Measurements from ENCODE around the gene RASIP1. TPM values are rescaled to one million over a fixed set of nuclear protein-coding genes. Genes with fewer than 3 reads are reported as not detected.

RASIP1 gene
- total RNA-seq, 1 donor from 2014 or later, result 192 TPM

DNA sequence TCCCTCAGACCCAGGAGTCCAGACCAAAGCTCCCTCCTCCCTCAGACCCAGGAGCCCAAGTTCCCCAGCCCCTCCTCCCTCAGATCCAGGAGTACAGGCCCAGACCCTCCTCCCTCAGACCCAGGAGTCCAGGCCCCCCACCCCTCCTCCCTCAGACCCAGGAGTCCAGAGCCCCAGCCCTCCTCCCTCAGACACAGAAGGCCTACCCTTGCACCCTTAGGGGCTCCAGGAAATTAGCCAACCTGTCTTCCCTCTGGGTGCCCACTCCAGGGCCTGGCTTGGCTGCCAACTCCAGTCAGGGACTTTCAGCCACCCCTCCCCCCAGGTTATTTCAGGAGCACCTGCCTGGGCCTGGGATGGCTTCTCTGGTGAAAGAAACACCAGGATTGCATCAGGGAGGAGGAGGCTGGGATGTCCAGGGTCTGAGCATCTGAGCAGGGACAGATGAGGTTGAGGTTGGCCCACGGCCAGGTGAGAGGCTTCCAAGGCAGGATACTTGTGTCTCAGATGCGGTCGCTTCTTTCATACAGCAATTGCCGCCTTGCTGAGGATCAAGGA lies 14.8 kb upstream of the RASIP1 start, which contains the start of gene FGF21:
TSS of gene FGF21 (plus strand) at position 441 of the 558 bp plus-strand sequence. CDS start 713 bp downstream, outside the sequence.
- H3K27me3 Mint-ChIP-seq (ENCODE audit: unreplicated experiment), result peaks cover 10% of the 10 kb centered on the region
- no peak within 1 kb of the TSS for H3K27ac Mint-ChIP-seq (ENCODE audit: unreplicated experiment)
- DNase-seq (ENCODE audit: low spot score), result no peak

DNA sequence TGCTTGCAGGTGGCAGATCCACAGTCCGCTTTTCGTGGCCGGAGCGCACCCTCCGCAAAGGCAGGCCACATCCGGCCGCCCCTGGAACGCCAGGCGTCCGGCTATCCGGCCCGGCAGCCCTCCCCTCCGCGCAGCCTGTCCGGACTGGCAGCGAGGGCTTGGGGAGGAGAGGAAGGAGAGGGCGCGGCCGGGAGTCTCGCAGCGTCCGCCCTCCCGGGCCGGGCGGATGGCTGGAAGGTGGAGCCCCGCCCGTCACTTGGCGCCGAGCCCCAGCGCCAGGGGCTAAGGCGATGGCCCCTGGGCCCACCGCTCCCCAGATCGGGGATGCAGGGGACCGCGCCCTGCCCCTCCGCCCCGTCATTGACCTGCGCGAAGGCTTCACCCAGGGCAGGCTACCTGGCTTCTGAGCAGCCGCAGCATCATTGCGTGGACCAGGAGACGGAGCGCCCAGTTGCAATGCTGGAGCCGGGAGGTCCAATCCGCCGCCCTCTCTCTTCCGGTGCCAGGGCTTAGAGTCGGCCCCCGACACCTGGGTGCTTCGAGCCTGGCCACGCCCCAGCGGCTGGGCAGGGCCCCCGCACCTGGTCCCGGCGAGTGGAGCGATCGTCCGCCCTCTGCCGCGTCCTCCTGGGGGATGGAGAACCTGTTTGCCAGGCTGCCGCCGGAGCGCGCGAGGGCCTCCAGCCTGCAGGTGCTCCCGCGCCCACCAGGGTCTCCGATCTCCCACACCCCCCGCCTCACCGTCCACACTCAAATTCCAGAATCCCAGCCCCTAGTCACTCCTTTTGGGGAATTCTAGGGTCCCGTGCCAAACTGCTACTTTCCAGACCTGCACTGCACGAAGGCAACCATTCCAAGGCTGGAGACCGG lies 12.3 kb upstream of the RASIP1 start, which contains the start of gene FUT1:
TSS of gene FUT1 (minus strand) at position 146 of the 870 bp plus-strand sequence. CDS start 1,360 bp downstream, outside the sequence.
- peak within 1 kb of the TSS; percentile 91 for H3K4me3 Mint-ChIP-seq (ENCODE audit: unreplicated experiment)
- peaks cover 7% of the 10 kb centered on the region for H3K27me3 Mint-ChIP-seq (ENCODE audit: unreplicated experiment)
- TF ChIP-seq, protein P1, sequence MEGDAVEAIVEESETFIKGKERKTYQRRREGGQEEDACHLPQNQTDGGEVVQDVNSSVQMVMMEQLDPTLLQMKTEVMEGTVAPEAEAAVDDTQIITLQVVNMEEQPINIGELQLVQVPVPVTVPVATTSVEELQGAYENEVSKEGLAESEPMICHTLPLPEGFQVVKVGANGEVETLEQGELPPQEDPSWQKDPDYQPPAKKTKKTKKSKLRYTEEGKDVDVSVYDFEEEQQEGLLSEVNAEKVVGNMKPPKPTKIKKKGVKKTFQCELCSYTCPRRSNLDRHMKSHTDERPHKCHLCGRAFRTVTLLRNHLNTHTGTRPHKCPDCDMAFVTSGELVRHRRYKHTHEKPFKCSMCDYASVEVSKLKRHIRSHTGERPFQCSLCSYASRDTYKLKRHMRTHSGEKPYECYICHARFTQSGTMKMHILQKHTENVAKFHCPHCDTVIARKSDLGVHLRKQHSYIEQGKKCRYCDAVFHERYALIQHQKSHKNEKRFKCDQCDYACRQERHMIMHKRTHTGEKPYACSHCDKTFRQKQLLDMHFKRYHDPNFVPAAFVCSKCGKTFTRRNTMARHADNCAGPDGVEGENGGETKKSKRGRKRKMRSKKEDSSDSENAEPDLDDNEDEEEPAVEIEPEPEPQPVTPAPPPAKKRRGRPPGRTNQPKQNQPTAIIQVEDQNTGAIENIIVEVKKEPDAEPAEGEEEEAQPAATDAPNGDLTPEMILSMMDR (IDR thresholded peaks at IDR 0.05; ENCODE audit: unreplicated experiment), result no peak
- peaks cover 16% of the 10 kb centered on the region for H3K4me1 Mint-ChIP-seq (ENCODE audit: unreplicated experiment)
- no peaks in the 10 kb centered on the region for H3K9me3 Mint-ChIP-seq (ENCODE audit: unreplicated experiment)
- peak; percentile 69 for DNase-seq (ENCODE audit: low spot score)
- H3K36me3 Mint-ChIP-seq (ENCODE audit: low read depth, unreplicated experiment), result peaks cover 4% of the 10 kb centered on the region
- H3K27ac Mint-ChIP-seq (ENCODE audit: unreplicated experiment), result peak within 1 kb of the TSS; percentile 74

More for the DNA sequence above, 14.8 kb upstream of the RASIP1 start, which contains the start of gene FGF21:
- TF ChIP-seq, protein P1 (IDR thresholded peaks at IDR 0.05; ENCODE audit: unreplicated experiment), result no peak
- Mint-ChIP-seq H3K4me3 (ENCODE audit: unreplicated experiment) (no peak within 1 kb of the TSS), H3K4me1 (ENCODE audit: unreplicated experiment) (peaks cover 16% of the 10 kb centered on the region), H3K36me3 (ENCODE audit: low read depth, unreplicated experiment) (peaks cover 4% of the 10 kb centered on the region), H3K9me3 (ENCODE audit: unreplicated experiment) (no peaks in the 10 kb centered on the region)

DNA sequence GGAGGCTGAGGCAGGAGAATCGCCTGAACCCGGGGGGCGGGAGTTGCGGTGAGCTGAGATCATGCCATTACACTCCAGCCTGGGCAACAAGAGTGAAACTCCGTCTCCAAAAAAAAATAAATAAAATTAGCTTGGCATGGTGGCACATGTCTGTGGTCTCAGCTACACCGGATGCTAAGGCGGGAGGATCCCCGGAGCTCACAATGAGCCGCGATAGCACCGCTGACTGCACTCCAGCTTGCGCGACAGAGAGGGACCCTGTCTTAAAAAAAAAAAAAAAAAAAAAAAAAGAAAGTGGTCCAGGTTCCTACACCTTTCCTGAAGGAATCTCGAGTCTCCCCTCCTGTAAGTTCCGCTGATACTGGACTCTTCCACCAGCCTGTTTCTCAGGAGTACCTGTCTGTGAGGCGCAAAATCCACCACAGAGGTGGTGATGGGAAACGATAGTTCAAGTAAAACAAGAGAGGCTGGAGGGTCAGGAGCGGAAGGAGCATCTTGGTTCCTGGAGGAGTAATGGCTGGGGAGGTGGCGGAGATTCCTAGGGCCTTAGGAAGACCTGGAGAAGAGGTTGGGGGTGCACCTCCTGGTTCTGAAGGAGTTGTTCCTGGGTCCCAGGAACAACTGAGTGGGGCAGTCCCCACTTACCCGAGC lies 11.6 kb upstream of the RASIP1 start:
- Mint-ChIP-seq H3K9me3 (ENCODE audit: unreplicated experiment) (no peaks in the 10 kb centered on the region), H3K36me3 (ENCODE audit: low read depth, unreplicated experiment) (peaks cover 4% of the 10 kb centered on the region), H3K4me3 (ENCODE audit: unreplicated experiment) (peak overlapping the region; percentile 91), H3K4me1 (ENCODE audit: unreplicated experiment) (peaks cover 16% of the 10 kb centered on the region), H3K27ac (ENCODE audit: unreplicated experiment) (peak overlapping the region; percentile 74), H3K27me3 (ENCODE audit: unreplicated experiment) (peaks cover 7% of the 10 kb centered on the region)
- TF ChIP-seq, protein P1 (IDR thresholded peaks at IDR 0.05; ENCODE audit: unreplicated experiment), result no peak
- no peak for DNase-seq (ENCODE audit: low spot score)

DNA sequence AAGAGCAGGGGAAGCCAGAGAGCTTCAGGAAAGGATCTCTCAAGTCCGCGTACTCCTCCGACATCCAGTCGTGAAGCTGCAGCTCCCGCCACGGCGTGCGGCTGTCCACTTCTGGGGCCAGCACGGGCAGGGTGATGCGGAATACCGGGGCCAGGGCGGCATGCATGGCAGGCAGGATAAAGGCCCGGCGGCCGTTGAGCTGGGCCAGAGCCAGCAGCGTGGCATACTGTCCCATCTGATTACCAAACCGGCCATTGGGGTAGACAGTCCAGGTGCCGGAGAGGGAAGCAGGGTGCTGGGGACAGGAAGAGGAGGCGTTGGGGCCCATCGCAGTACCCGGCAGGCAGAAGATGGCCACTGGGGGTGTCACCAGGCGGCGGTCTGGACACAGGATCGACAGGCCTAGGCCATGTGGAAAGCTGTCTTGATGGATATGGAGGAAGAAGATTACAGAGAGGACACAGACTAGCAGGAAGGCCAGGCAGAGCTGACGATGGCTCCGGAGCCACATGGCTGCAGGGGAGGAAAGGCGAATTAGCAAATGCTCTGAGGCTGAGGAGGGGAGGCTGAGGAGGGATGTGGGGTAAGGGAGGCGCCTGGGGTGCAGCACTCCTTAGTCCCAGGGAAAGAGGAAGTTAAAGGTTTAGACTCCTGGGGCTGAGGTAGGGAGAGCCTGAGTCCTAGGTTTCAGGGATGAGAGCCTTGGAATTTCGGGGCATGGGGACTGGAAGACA lies 10.5 kb upstream of the RASIP1 start:
- no peaks in the 10 kb centered on the region for H3K9me3 Mint-ChIP-seq (ENCODE audit: unreplicated experiment)
- H3K27ac Mint-ChIP-seq (ENCODE audit: unreplicated experiment), result peak overlapping the region; percentile 88
- TF ChIP-seq, protein P1 (IDR thresholded peaks at IDR 0.05; ENCODE audit: unreplicated experiment), result no peak
- H3K4me3 Mint-ChIP-seq (ENCODE audit: unreplicated experiment), result peak overlapping the region; percentile 86
- peaks cover 7% of the 10 kb centered on the region for H3K27me3 Mint-ChIP-seq (ENCODE audit: unreplicated experiment)
- peaks cover 20% of the 10 kb centered on the region for H3K4me1 Mint-ChIP-seq (ENCODE audit: unreplicated experiment)
- H3K36me3 Mint-ChIP-seq (ENCODE audit: low read depth, unreplicated experiment), result peaks cover 4% of the 10 kb centered on the region
- DNase-seq (ENCODE audit: low spot score), result no peak

All from endothelial cell (in vitro differentiated cells).